ENCODE data around the gene PRR27. TPM values are rescaled to one million over a fixed set of nuclear protein-coding genes. Genes with fewer than 3 reads are reported as not detected.

PRR27 gene
- total RNA-seq = not detected

GRCh38 chr4:70153937-70154336, at the start of gene PRR27:
TSS of gene PRR27 (plus strand) at chr4:70154237. CDS start at chr4:70154376, 139 bp downstream.
- no peak for ATAC-seq

GRCh38 chr4:70110917-70111316, 43.1 kb upstream of the PRR27 start:
- no peak for ATAC-seq

- no peak for ATAC-seq
Observed at GRCh38 chr4:70113656-70114055, 40.4 kb upstream of the PRR27 start.

- ATAC-seq = no peak
Observed at GRCh38 chr4:70114096-70114495, 39.9 kb upstream of the PRR27 start.

- peak; percentile 32 for ATAC-seq
Observed at GRCh38 chr4:70120323-70120722, 33.7 kb upstream of the PRR27 start.

GRCh38 chr4:70133473-70133872, 20.6 kb upstream of the PRR27 start:
- no peak for ATAC-seq

- ATAC-seq = no peak
Observed at GRCh38 chr4:70138751-70139150, 15.3 kb upstream of the PRR27 start.

GRCh38 chr4:70151271-70151670, 2.8 kb upstream of the PRR27 start:
- no peak for ATAC-seq

- ATAC-seq = no peak
Observed at GRCh38 chr4:70152088-70152487, 1.9 kb upstream of the PRR27 start.

GRCh38 chr4:70158576-70158975, 4.5 kb downstream of the PRR27 start:
- ATAC-seq = no peak

- no peak for ATAC-seq
Observed at GRCh38 chr4:70177090-70177489, 23.1 kb downstream of the PRR27 start.

GRCh38 chr4:70178075-70178660, 24.1 kb downstream of the PRR27 start:
- ATAC-seq = no peak

- no peak for ATAC-seq
Observed at GRCh38 chr4:70179811-70180210, 25.8 kb downstream of the PRR27 start.

GRCh38 chr4:70181864-70182263, 27.8 kb downstream of the PRR27 start:
- ATAC-seq = no peak

- ATAC-seq = no peak
Observed at GRCh38 chr4:70182517-70183167, 28.6 kb downstream of the PRR27 start.

GRCh38 chr4:70183168-70183939, 29.3 kb downstream of the PRR27 start:
- ATAC-seq = no peak

GRCh38 chr4:70183940-70184246, 29.9 kb downstream of the PRR27 start:
- no peak for ATAC-seq

- no peak for ATAC-seq
Observed at GRCh38 chr4:70187216-70187615, 33.2 kb downstream of the PRR27 start.

- no peak for ATAC-seq
Observed at GRCh38 chr4:70190579-70190978, 36.5 kb downstream of the PRR27 start.

- ATAC-seq = no peak
Observed at GRCh38 chr4:70191647-70192046, 37.6 kb downstream of the PRR27 start.

GRCh38 chr4:70192895-70193294, 38.9 kb downstream of the PRR27 start:
- ATAC-seq = no peak

GRCh38 chr4:70195425-70195824, 41.4 kb downstream of the PRR27 start, which contains the start of gene ODAM:
TSS of gene ODAM (plus strand) at chr4:70195725. CDS start at chr4:70196544, 819 bp downstream.
- ATAC-seq = no peak

GRCh38 chr4:70196857-70197256, 42.8 kb downstream of the PRR27 start:
- no peak for ATAC-seq

GRCh38 chr4:70197842-70198241, 43.8 kb downstream of the PRR27 start:
- no peak for ATAC-seq

All from esophagus mucosa (tissue), 1 donor.